ENCODE measurements around the gene GRIN2B.

Gene GRIN2B

DNA sequence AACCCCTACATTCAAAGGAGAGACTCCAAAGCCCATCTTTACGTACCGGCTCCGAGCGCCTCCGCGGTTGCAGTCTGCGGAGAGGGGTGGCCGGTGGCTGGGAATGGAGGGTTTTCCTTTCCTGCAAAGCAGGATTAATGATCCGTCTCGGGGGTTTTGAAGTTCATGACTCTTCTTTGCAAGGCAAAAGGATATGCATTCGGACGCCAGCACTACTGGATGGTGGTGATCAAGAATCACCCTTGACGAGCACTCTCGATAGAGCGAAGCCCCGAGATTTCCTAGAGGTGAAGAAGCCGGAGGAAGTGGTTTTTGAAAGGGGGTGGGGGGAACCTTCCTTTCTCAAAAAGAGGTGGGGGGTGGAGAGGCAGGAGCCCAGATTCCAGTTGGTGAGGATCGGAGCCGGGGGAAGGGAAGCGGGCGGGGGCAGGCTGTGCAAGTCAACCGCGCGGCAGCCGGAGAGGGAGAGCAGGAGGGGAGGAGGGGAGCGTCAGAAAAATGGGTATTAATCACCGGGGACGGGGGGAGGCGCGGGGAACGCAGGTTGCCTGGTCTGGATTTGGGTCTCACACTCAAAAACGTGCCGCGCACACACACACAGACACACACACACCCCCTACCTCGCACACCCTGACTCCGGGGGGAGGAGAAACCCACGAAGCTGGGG is at the start of gene GRIN2B:
TSS of gene GRIN2B (minus strand) at position 307 of the 667 bp plus-strand sequence. CDS start 115,394 bp downstream, outside the sequence.
- no peak for DNase-seq (ENCODE audit: low read depth)

DNA sequence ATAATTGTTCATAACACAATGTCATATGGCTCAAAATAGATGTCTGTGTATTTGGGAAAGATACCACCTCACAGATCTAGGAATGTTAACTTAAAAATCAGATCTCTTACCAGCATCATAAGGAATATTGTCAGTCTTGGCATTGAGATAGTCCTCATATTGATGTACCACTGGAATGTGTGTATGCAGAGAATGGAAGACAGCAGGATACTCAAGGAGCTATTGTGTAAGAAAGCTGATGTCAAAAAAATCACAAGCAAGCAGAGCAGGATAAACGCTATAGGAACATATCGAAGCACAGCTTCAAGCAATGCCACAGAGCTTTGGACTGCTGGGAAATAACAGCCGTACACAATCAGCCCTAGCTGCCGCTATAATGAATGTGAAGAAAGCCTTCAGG is 45.1 kb upstream of the GRIN2B start:
- no peak for DNase-seq (ENCODE audit: low read depth)

GRCh38 chr12:14024591-14024990 is 43.2 kb upstream of the GRIN2B start:
- no peak for DNase-seq (ENCODE audit: low read depth)

- no peak for DNase-seq (ENCODE audit: low read depth)
These were observed 36.7 kb upstream of the GRIN2B start for GRCh38 chr12:14018080-14018479.

GRCh38 chr12:14010989-14011388 is 29.6 kb upstream of the GRIN2B start:
- DNase-seq (ENCODE audit: low read depth): no peak

DNA sequence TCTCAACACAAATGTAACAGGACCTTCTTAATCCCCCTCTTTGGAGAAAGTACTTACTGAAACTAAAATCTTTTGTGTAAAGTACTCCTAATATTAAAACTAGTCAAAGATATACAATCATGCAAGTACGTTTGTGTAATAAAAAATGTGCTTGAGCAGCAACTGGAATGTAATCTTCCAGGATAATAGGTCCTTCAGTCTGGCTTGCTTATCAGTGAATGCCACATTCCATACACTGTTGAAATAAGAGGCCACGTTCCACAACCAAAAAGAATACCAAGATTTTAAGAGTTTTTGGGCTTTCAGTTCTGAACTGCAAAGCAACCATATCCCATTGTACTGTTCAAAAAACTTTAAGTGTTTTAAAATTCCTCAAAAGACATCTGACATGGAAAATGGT is 26.2 kb upstream of the GRIN2B start:
- no peak for DNase-seq (ENCODE audit: low read depth)

DNA sequence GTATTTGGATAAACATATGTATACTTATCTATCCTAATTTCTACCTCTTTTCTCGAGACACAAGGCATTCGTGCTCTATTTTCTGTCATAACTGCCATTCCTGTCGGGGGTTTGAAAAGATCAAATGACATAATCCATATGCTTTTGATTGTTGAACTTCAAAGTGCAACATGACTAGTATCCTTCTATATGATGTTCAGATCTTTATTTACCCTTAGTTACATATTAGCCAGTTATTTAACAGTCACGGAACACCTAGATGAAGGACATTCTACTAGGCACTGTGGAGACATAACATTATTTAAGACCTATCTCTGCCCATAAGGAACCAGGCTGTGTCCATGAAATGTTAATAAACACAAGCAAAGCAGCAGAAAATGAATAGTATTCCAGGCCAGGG is 11.2 kb upstream of the GRIN2B start:
- DNase-seq (ENCODE audit: low read depth): no peak

DNA sequence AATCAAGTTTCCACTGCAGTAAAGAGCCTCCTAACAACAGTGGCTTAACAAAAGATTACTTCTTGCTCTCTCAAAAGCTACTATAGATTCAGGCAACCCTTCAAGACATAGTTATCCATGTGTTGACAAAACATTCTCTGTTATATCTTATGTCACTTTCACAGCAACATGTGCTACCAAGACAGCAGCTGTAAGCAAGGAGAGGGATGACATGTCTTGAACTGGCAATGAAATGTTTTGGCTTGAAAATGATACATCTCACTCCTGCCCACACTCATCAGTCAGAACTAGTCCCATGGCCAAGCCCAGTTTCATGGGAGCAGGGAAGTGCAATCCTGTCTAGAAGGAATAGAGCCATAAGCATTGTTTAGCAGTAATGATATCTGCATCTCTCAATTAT is 10.7 kb upstream of the GRIN2B start:
- DNase-seq (ENCODE audit: low read depth): no peak

DNA sequence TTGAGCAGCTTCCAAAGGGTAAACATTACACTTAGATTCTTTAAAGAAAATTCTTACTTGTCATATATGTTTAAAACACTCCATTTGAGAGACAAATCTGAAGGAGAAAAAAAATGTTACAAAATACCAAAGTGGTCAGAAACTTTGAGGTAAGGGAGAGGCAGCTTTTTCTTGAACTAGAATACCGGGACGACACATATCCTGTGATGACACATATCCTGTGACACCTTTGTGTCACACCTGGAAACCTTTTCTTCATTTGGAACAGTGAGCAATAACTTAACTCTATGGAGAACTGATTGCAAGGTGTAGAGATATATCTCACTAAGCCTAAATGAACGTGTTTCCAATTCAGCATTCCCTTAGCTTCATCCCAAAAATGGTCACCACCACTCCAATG is 4.6 kb upstream of the GRIN2B start:
- no peak for DNase-seq (ENCODE audit: low read depth)

DNA sequence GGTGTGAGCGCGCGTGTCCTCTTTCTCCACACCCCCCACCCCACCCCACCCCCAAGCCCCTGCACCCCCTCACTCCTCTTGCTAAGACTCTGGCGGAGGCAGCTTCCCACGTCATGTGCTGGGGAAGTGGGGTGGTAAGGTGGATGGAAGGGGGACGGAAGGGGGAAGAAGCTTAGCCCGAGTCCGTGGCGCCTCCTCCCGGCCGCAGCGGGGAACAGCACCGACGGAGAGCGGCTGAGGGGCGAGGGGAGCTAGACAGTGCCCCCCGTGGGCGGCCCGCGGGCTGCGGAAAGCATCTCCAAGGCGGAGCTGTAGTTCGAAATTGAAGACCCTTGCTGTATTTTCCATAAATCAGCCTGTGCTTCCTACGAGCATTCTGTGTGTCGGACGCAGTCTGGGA is 588 bp upstream of the GRIN2B start:
- DNase-seq (ENCODE audit: low read depth): no peak

GRCh38 chr12:13980538-13981295 is 685 bp downstream of the GRIN2B start:
- no peak for DNase-seq (ENCODE audit: low read depth)

- DNase-seq (ENCODE audit: low read depth): no peak
These were observed 1.5 kb downstream of the GRIN2B start for GRCh38 chr12:13979772-13980378.

DNA sequence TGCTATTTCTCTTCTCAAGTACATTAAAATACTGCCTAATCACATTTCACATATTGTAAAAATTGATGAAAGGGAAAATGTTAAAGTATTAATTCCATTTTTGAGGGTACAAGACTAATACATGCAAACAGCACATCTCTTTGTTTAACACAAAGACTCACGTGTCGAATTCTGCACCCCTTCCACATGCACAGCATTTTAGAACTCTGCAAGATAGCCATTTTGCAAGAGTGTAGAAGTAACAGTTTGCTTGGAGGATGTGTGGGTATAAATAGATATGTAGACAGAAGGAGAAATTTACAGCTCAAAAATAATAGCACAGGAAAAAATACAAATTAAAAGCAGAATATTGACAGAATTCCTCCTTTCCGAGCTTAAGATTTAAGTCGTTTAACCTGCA is 2.5 kb downstream of the GRIN2B start:
- no peak for DNase-seq (ENCODE audit: low read depth)

DNA sequence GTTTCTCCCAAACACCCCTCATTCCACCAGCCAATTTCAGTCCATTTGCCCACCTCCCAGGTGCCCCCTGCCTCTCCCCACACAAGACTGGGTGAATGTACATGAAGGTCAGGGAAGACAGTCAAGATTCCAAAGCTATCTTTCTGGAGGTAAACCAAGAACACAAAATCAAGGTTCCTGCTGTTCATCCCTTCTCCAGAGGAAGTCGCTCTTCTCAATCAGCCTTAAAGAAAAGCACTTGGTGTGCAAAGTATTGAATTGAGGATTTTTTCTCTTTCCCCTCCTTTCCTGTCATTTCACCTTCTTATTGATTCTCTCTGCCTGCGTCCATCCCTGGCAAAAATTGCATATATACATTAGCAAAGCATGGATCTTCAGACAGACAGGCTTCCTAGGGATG is 4.5 kb downstream of the GRIN2B start:
- no peak for DNase-seq (ENCODE audit: low read depth)

DNA sequence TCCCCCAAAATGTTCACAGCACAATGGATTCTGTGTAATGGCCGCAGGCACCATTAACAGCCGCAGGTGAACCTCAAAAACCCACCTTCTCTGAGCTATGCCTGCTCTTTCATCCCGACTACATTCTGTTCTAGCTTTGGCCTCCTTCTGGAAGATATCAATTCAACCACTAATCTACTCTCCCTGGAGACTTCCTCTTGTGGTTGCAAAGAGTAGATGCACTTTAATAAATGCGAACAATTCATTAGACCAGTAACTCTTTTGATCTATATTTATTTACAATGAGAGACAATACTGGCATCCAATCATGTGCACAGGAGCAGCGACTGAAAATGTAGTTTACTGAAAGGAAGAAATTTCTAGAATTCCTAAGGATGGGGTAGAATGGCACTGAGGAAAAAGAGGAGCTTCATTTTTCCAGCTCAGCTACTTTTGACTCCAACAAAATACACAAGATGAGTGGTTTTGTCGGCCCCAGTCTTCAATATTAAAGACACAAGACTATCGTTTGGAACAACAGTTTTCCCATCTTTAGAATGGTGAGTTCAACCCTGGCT is 5.3 kb downstream of the GRIN2B start:
- no peak for DNase-seq (ENCODE audit: low read depth)

- no peak for DNase-seq (ENCODE audit: low read depth)
These were observed 7.4 kb downstream of the GRIN2B start for GRCh38 chr12:13973996-13974395.

GRCh38 chr12:13970803-13971202 is 10.6 kb downstream of the GRIN2B start:
- no peak for DNase-seq (ENCODE audit: low read depth)

DNA sequence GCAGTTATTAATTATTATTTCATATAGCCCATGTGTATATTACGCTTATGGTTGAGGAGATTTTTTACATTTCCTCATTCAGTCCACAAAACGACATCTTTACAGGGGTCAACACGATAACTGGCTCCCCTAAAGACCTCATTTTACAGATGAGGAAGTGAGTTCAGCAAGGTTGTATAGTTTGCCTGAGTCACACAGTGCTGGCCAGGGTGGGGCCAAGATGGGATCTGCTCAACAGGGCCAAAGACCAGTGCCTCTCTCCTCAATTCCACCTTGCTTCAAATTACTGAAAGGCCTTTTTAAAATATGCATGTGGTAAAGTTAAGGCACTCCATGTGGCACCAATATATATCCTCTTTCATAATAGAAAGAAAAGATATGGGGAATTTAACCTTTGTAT is 13.1 kb downstream of the GRIN2B start:
- DNase-seq (ENCODE audit: low read depth): no peak

DNA sequence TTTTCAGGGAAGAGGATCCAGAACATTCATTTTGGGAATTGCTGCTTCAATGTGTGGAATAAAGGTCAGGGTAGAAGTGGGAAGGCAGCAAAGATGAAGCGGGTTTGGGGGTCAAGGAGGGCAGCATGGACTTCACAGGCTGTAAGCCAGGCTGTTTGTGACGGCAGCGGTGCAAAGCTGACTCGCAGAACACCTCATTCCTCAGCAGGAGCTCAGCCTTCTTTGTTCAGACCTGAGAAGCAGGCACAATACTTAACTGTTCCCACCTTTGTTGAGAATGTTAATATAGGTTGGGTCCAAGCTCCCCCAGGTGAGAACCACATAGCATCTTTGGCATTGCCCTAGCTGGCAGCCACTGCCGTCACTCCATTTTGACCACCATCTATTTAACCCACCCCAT is 16.7 kb downstream of the GRIN2B start:
- no peak for DNase-seq (ENCODE audit: low read depth)

DNA sequence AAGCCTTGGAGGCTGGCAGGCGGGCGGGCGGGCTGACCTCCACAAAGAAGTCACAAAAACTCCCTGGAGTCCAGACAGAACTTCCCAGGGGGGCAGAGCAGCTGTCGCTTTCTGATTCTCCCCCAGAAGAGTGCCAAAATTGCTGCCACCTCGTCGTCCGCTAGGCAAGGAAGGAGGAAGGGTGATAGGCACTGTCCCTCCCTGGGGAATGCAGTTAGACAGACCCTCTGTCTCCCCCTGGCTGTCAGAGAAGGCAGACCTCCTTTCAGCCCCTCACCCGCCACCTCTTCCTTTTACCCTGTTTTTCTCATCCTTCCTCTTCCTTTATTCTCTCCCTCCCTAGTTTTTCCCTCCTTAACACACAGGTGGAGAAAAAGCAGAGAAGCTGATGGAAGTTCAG is 18.7 kb downstream of the GRIN2B start:
- no peak for DNase-seq (ENCODE audit: low read depth)

DNA sequence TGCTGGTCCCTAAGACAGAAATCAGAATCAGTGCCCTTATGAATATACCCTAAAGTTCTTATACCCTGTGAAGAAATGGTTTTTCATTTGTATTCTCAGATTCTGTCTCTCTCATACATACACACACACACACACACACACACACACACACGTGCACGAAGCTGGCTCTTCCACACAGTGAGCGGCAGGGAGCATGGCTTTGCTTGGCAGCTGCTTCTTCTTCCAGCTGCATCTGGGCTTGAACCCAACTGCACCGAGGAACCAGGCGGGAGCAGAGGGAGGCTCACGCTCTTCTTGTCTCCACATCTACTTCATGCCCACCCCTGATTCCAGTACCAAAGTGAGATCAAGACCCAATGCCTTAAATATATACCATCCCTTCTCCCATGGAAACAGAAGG is 19.4 kb downstream of the GRIN2B start:
- DNase-seq (ENCODE audit: low read depth): no peak

GRCh38 chr12:13959131-13959723 is 22.2 kb downstream of the GRIN2B start:
- no peak for DNase-seq (ENCODE audit: low read depth)

- DNase-seq (ENCODE audit: low read depth): no peak
These were observed 23.8 kb downstream of the GRIN2B start for GRCh38 chr12:13957576-13957975.

Data from activated T-helper 1 cell treated with Interleukin-2 at 50 U/mL for 16 hours (primary cell).